NK-92 (cell line): ENCODE measurements around the gene PHF20.
"Not testable (repeated sequence)": the region's sequence is repeated elsewhere in the genome, so short reads cannot be mapped to it uniquely, and the experiment has no call there.

Experiments used
- DNase-seq: peaks from one replicate; lab custom pipeline; 2025; ENCODE audit not compliant: unreplicated experiment; lab: John Stamatoyannopoulos, UW

PHF20 gene

DNA sequence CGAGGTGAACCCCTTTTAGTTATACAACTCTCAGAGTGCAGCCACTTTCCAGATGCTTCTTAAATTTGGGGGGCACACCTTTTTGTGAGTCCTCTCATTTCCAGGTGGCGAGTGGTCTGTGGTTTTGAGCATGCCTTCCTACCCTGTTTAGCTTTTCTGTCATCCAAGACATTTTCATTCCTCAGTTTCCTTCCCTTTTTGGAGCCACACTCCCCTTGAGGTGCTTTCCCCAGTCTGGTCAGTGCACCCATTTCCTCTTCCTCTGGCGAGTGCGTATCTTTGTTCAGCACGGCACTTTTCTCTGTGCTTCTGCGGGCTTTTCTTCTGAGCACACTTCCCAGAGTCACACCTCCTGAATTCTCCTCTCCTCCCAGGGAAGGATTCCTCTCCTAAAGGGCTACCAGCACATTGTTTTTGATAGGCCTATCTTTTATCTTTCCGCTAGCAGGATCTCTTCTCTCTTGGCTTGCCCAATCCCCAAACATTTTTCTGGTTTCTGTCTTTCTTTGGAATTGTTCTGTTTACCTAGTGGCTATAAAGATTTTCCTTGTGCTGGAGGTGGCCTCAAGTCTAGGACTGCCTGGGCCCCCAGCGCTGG, 1.4 kb downstream of the PHF20 start:
- DNase-seq, result no peak

DNA sequence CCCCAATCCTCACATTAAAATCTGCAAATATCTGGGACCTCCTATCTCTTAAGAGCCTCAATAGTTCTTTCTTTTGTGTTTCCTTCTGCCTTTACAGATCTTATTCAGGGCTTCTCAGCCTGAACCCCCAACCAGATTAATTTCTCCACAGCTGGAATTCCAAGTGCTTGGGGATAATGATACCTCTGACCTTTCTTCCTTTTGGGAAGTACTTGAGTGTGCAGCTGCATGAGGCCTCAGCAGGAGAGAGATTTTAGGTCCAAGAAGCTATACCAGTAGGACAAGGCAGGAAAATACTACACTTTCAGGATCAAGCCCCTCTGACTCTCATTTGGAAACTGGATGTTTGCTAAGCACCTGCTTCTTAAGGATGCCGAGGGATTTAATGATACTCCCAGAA, 2.6 kb downstream of the PHF20 start:
- no peak for DNase-seq

DNA sequence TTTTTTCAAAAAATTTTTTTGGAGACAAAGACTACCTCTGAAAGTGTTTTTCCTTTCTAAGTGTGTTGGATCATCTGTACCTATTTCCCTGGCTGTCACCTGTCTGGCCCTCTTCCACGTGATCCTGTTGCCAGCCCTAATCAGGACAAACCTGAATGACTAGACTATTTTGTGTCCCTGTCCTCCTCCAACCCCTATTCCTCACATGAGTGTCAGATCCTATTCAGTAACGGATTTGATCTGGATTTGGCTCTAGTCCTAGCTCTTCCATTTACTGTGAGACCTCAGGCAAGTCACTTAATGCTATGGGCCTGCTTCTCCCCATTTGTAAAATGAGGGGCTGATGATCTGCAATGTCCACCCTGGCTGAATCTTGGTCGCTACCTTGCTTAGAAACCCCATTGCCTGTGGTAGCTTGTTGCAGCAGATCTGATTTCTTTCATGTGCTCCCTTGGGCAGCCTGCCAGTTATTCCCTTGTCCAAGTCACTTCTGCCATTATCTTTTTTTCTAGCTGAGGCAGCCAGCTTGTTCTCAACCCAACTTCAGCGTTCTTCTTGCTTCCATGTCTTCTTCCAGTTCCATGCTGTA, 4.8 kb downstream of the PHF20 start:
- no peak for DNase-seq

DNA sequence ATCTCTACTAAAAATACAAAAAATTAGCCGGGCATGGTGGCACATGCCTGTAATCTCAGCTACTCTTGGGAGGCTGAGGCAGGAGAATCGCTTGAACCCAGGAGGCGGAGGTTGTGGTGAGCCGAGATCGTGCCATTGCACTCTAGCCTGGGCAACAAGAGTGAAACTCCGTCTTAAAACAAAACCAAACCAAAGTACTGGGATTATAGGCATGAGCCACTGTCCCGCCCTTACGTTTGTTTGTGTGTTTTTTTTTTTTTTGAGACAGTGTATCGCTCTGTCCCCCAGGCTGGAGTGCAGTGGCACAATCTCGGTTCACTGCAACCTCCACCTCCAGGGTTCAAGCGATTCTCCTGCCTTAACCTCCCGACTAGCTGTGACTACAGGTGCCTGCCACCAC, 12.0 kb downstream of the PHF20 start:
- not testable (repeated sequence) for DNase-seq

DNA sequence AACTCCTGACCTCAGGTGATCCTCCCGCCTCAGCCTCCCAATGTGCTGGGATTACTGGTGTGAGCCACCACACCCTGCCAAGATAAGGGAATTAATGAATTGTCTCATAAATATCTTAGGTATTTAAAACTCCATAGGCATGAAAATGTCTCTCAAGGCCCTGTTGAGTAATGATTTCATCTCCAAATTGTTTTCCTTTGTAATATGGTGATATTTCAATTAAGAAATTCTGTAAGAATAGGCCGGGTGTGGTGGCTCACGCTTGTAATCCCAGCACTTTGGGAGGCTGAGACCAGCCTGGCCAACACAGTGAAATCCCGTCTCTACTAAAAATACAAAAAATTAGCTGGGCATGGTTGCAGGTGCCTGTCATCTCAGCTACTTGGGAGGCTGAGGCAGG, 13.7 kb downstream of the PHF20 start:
- not testable (repeated sequence) for DNase-seq

DNA sequence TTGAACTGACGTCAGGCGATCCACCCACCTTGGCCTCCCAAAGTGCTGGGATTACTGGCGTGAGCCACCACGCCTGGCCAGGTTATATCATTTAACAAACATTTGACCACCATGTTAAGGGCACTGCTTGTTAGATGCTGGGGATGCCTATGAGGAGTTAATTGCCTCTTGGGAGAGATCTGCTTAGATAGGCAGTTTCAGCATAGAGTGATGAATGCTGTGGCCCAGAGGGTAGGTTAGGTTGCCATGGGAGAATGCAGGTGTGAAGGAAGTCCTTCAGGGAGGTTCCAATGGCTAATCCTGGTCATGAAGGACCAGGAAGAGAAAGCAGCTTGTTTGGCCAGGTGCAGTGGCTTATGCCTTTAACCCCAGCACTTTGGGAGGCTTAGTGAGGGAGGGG, 17.0 kb downstream of the PHF20 start:
- DNase-seq, result no peak

DNA sequence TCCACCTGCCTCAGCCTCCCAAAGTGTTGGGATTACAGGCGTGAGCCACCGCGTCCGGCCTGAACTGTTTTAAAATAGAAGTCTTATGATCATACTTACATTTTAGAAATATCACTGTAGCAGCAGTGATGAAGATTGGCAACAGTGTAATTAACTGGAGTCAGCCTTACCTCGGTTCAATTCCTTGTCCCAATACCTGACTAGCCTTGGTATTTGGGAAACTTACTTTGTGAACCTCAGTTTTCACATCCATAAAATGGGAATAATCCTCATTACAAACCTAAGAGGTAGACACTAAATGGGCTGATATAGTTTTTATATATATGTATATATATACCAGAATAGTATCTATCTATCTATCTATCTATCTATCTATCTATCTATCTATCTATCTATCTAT, 19.3 kb downstream of the PHF20 start:
- DNase-seq, result no peak

DNA sequence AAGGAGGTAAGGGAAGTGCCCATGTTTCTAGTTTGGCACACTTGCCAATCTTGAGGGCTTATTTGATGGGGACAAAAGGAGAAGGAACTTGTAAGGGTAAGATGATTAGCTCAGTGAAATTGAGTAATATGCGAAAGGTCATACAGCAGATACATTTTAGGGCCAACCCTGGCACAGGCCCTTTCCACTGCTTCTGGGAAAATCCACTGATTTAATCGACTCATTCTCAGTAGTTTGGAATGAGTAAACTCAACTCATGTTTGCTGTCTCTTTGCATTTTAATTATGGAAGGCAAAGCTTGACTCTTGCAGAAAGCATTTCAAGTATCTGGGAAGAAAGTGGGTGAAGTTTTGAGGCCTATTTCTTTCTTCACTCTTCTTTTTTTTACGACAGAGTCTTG, 20.0 kb downstream of the PHF20 start:
- DNase-seq, result no peak

DNA sequence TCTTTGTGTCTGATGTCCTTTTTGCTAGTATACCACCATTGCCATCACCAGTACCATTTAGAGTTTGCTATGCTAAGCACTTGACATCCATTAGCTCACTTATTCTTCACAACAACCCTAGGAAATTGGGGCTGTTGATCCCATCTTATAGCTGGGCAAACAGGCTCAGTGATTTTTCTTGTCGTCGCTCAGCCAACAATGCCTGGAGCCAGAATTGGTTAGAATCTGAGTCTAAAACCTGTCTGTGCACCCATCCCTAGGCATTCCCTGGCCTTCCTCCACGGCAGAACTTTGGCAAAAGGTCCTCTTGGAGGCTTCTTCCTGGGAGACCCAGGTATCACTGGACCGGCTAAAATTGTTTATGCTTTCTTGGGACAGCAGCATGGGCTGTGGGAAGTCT, 20.9 kb downstream of the PHF20 start:
- DNase-seq, result no peak

DNA sequence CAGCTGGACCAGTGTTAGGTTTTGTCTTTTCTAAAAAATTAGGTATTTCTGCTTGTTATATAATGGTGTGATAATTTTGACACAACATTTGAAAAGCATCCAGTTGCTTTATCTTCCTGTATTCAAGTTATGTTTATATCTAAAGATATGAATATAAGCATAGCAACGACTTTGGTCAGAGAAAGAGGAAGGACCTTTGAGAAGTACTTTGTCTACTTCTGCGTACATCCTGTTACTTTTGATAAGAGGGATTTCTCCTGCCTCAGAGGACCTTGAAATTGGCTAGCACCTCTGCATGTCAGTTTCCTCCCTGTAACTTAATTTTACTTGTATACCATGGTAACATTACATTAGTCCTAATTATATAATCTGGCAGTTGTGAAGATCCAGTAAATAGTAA, 24.8 kb downstream of the PHF20 start:
- DNase-seq, result no peak

DNA sequence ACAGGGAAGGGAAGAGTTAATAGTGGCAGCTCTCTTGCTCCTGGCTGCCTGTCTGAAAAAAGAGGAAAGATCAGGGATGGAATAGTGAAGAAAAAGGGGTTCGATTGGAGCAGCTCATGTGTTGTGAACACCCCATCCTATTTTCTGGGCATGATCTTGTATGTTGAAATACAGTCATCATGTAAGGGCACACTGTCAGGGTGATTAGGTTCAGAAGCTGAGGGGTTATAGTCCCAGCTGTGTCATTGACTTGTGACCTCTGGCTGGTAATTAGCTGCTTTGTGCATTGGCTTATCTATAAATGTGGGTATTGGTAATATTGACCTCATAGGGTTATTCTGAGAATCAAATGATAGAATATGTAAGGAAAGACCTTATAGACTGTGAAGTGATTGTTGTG, 30.1 kb downstream of the PHF20 start:
- no peak for DNase-seq

DNA sequence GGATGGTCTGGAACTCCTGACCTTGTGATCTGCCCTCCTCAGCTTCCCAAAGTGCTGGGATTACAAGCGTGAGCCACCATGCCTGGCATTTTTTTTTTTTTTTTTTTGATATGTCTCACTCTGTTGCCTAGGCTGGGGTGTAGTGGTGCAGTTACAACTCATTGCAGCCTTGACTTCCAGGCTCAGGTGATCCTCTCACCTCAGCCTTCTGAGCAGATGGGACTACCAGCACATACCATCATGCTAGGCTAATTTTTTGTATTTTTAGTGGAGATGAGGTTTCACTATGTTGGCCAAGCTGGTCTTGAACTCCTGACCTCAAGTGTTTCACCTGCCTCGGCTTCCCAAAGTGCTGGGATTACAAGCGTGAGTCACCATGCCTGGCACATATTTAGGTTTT, 34.3 kb downstream of the PHF20 start:
- no peak for DNase-seq

DNA sequence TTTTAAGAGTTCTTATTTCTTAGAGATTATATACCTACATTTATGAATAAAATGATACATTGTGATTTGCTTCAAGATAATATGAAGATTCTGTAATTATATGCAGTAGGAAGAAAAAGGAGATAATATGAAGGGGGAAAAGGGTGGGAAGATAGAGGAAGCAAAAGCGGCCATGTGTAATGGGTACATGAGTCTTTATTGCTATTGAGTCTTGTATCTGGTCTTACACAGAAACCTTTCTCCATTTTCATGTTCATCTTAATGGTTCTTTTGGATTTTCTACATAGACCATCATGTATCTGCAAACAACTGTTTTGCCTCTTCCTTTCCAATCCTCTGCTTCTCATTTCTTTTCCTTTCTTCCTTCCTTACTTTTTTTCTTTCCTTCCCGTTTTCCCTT, 36.1 kb downstream of the PHF20 start:
- no peak for DNase-seq

DNA sequence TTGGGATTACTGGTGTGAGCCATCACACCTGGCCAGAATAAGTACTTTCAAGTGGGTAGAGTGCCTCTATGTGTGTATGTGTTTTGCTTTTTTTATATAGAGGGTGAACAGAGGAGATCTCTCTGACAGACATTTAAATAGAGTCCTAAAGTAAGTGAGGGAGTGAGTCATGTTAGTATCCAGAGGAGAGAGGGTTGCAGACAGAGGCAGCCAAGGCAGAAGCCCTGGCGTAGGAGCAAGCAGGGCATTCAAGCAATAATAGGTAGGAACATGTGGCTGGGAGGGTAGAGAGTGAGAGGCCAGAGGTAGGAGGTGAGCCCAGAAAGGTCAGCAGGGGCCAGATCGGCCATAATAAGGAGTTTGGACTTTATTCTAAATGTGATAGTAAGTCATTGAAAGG, 48.9 kb downstream of the PHF20 start:
- DNase-seq, result no peak

DNA sequence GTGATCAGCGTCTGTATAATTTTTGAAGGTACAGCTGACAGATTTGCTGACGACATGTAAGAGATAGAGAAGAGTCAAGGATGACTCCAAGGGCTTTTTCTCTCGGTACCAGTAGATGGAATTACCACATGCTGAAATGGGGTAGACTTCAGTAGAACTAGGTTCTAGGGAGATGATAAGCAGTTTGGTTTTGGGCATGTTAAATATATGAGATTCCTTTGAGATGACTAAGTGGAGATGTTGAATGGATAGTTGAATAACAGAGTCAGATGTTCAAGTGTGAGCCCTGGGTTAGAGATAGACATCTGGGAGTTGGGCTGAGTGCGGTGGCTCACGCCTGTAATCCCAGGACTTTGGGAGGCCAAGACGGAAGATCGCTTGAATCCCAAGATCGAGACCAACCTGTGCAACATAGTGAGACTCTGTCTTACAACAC, 50.0 kb downstream of the PHF20 start:
- DNase-seq, result no peak

DNA sequence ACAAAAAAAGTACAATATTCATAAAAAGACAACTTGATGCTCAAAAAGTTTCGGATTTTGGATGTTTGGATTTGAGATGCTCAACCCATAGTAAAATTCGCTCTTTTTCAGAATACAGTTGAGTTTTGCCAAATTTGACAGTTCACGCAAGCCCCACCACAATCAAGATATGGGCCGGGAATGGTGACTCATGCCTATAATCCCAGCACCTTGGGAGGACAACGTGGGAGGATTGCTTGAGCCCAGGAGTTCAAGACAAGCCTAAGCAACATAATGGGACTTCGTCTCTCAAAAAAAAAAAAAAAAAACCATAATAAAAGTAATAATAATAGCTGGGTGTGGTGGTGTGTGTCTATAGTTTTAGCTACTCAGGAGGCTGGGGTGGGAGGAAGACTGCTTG, 51.3 kb downstream of the PHF20 start:
- no peak for DNase-seq

DNA sequence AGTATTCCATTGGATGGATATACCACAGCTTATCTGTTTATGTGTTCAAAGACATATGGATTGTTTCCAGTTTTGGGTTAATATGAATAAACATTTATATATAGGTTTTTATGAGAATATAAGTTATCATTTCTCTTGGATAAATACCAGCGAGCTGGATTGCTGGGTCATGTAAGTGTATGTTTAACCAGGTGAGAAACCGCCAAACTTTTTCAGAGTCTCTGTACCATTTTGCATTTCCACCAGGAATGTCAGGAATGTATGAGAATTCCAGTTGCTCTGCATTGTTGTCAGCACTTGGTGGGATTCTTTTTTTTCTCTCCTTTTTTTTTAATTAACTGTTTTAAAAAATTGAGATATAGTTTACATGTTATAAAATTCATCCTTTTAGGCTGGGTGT, 52.1 kb downstream of the PHF20 start:
- DNase-seq, result no peak

DNA sequence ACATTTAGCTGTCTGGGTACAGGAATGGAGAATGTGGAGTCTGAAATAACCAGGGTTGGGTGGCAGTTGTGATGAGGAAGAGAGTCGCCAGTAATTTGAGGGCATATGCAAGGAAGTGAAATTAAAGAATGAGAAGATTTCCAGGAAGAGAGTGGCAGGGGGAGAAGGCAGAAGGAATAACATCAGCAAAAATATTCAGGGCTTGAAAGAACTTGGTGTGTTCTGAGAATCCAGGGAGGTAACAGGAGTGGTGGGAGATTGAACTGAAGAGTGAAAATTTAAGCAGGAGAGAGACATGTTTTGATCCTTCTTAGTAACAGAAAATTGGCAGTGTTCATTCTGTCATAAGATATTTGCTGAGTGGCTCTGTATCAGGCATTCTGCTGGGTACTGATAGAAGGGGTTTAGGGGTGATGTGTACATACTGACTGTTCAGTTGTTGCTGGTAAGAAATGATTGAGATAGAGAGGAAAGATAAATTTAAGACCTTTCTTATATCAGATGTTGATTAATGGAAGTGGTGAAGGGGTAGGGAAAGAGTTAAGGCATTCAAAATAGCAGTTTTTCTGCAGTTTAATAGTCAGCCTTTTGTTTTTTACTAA, 54.7 kb downstream of the PHF20 start:
- DNase-seq, result no peak

DNA sequence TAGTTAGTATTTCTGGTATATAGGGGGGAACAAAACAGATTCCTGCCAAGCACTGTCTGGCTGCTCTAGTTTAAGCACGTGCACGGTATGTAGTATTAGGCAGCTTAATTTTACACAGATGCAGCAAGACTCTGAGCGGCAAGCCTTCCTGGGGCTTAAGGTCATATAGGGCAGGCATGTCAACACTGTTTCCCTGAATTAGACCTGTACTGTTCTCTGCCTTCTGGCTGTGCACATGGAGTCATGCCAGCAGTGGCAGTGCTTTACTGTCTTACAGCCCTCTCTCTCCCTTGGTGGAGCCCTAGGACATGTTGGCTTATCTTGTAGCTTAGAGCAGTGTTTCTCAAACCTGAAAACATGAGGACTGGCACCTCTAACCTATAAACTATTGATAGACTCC, 56.6 kb downstream of the PHF20 start:
- DNase-seq, result no peak

DNA sequence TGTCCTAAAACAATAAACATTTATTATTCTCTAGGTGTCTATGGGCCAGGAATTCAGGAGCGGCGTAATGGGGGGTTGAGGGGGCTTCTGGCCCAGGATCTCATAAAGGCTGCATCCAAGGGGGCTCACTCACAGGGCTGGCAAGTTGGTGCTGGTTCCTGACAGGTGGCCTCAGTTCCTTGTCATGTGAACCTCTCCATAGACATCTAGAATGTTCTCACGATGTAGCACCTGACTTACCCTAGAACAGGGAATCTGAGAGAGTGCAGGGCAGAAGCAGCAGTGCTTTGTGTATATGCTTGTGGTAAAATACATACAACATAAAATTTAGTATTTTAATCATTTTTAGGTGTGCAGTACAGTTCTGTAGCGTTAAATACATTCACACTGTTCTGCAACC, 57.1 kb downstream of the PHF20 start:
- no peak for DNase-seq

DNA sequence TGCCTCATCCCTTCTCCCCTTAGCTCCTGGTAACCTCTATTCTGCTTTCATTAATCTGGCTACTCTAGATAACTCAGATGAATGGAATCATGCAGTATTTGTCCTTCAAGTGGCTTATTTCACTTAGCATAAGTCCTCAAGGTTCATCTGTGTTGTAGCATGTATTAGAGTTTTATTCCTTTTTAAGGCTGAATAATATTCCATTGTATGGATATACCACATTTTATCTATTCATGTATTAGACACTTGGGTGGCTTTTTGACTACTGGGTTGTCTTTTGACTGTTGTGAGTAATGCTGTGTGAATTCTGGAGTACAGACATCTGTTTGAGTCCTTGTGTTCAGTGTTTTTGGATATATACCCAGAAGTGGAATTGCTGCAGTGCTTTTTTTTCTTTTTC, 58.4 kb downstream of the PHF20 start:
- DNase-seq, result no peak

DNA sequence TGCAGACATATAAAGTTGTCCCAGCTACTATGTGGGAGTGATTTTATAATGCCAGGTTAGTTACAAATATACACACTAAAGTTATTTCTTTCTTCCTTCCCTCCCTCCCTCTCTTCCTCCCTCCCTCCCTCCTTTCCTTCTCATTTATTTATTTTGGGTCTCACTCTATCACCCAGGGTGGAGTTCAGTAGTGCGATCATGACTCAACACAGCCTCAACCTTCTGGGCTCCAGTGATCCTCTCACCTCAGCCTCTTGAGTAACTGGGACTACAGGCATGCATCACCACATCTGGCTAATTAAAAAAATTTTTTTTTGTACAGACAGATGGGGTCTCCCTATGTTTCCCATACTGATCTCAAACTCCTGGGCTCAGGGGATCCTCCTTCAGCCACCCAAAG, 59.2 kb downstream of the PHF20 start:
- DNase-seq, result no peak

DNA sequence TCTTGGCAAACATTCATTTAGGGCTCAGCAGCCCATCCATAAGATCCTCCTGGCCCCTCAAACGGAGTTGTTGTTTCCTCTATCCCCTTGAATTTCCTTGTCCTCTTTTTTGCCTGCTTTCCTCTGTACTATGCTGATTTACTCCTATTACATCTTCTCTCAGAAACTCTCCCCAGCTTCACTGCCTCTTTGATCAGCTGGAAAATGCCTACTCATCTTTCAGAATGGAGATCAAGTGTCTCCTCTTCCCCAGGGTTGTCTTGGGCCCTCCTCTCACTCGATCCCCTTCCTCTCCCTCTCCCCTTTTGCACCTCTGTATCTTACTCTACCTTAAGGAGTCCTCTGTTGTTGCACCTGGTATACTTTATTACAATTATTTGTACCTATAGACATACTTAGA, 60.2 kb downstream of the PHF20 start:
- DNase-seq, result no peak
